ENCODE data around the gene MBOAT1. TPM values are rescaled to one million over a fixed set of nuclear protein-coding genes. Genes with fewer than 3 reads are reported as not detected.

Gene MBOAT1
- total RNA-seq, 2 experiments from 2014 or later = 25.5 to 27.1 TPM

DNA sequence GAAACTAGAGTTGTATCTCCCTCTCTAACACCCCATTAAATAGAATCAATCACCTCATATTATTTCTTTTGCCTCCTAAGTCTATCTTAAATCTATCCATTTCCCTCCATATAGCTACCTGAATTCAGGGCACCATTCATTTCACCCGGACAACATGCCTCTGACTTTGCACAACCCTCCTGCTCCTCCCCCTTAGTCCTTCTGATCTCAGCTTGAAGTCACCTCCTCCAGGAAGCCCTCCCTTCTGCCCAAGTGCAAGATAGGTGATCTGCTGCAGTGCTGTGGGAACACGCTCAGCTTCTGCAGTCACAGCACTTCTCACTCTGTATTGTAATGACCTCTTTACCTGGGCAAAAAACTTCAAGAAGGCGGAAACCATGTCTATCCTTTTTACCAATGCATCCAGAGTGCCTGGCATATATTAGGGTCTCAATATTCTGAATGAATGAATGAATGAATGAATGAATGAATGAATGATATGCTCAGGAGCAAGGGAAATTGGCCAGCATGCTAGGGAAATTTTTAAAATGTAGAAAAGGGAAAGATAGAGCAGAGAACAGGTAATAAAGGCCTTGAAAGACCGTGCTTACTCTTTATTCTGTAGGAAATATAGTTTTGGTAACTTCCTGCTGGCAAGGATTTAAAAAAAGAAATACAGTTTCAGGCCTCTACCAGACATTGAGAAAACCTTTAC, 41.7 kb downstream of the MBOAT1 start:
- no peak for DNase-seq
- Mint-ChIP-seq H3K4me3 (no peak overlapping the region), H3K27me3 (no peaks in the 10 kb centered on the region), H3K36me3 (ENCODE audit: low read depth) (peaks cover 26% of the 10 kb centered on the region), H3K9me3 (no peaks in the 10 kb centered on the region), H3K4me1 (peaks cover 34% of the 10 kb centered on the region), H3K27ac (no peak overlapping the region)
- POLR2A ChIA-PET = no interaction called here
- CTCF ChIA-PET = interaction anchor here (1.1 kb wide), 1 partner anchor 44 kb away, joined by 4 read pairs; no protein-coding TSS in a partner anchor

DNA sequence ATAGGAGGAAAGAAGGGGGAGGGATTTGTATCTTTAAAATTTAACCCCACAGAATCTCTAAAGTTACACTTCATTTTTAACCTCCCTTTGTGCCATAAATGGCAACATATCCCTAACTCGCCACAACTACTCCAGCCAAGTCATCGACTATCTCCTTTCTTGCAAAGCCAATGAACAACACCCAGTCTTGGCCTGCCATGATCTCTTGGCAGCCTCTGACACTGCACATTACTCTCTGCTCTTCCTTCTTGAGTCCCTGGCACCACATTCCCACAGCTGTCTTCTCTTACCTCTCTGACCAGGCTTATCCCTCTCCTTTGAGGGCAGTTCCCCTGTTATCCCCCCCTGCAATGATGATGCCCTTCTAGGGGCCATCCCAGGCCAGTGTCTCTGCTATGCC, 42.5 kb downstream of the MBOAT1 start:
- Mint-ChIP-seq H3K27me3 (no peaks in the 10 kb centered on the region), H3K4me3 (no peak overlapping the region), H3K4me1 (peaks cover 33% of the 10 kb centered on the region), H3K36me3 (ENCODE audit: low read depth) (peaks cover 27% of the 10 kb centered on the region), H3K27ac (no peak overlapping the region), H3K9me3 (no peaks in the 10 kb centered on the region)
- CTCF ChIA-PET = interaction anchor here (1.1 kb wide), 1 partner anchor 43 kb away, joined by 4 read pairs; no protein-coding TSS in a partner anchor
- no peak for DNase-seq
- POLR2A ChIA-PET = interaction anchor here (0.6 kb wide), 1 partner anchor 505 kb away, joined by 3 read pairs; no protein-coding TSS in a partner anchor

DNA sequence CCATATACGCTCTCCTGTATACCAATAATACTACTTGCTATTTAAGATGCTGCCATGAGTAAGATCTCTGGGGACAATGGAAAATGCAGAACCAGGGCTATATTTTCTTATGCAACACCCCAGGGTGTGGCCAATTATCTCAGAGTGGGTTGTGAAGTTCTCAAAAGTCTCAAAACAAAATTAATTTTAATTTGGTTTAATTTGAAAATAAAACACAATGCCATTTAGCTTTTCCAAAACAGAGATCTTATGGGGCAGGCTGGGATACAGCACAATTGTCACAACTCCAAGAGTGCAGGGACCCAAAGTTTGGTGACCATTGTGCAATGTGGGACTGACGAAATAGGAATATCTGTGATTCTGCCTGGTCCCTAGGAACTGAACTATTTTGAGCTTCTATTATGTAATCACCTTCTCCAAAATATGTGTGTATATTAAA, 43.1 kb downstream of the MBOAT1 start:
- DNase-seq = no peak
- Mint-ChIP-seq H3K9me3 (no peaks in the 10 kb centered on the region), H3K4me1 (peaks cover 27% of the 10 kb centered on the region), H3K4me3 (no peak overlapping the region), H3K27me3 (no peaks in the 10 kb centered on the region), H3K36me3 (ENCODE audit: low read depth) (peaks cover 30% of the 10 kb centered on the region), H3K27ac (no peak overlapping the region)
- POLR2A ChIA-PET = interaction anchor here (0.6 kb wide), 1 partner anchor 505 kb away, joined by 3 read pairs; no protein-coding TSS in a partner anchor
- CTCF ChIA-PET = no interaction called here

DNA sequence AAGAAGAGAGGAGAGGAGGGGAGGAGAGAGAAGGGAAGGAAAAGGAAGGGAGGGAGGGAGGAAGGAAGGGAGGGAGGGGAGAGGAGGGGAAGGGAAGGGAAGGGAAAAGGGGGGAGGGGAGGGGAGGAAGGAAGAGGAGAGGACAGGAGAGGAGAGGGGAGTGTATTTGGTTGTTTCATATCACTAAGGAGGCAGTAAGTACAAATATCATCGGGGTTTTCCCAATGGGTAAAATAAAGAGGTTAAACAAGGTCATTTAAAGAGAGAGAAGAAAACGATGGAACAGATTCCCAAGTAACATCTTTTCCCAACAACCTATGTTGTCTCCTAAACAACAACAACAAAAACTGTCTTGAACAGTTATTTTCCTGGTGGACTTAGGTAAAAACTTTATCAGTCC, 43.6 kb downstream of the MBOAT1 start:
- H3K27ac Mint-ChIP-seq = no peak overlapping the region
- DNase-seq = no peak
- no peak overlapping the region for H3K4me3 Mint-ChIP-seq
- H3K4me1 Mint-ChIP-seq = peaks cover 22% of the 10 kb centered on the region
- peaks cover 26% of the 10 kb centered on the region for H3K36me3 Mint-ChIP-seq (ENCODE audit: low read depth)
- ChIA-PET POLR2A (no interaction called here), CTCF (no interaction called here)
- H3K9me3 Mint-ChIP-seq = no peaks in the 10 kb centered on the region
- H3K27me3 Mint-ChIP-seq = no peaks in the 10 kb centered on the region

DNA sequence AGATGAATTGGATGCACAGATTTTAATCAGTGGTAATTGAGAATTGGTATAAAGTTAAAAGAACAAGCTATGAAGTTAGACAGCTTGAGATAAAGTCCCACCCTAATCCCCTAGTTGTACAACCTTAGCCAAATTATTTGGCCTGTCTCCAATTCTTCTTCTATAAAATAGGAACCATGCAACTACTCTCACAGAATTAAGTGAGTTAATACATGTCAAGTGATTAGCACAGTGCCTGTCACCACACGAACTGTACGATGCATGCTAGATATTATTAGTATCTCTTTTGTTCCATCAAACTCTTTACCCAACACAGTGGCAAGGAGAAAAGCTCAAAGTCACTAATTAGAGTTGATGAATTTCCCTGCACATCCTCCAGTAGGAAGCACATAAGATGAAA, 44.7 kb downstream of the MBOAT1 start:
- Mint-ChIP-seq H3K36me3 (ENCODE audit: low read depth) (peaks cover 21% of the 10 kb centered on the region), H3K4me1 (peaks cover 11% of the 10 kb centered on the region), H3K27ac (no peak overlapping the region), H3K9me3 (no peaks in the 10 kb centered on the region), H3K4me3 (no peak overlapping the region), H3K27me3 (no peaks in the 10 kb centered on the region)
- ChIA-PET CTCF (no interaction called here), POLR2A (no interaction called here)
- no peak for DNase-seq

DNA sequence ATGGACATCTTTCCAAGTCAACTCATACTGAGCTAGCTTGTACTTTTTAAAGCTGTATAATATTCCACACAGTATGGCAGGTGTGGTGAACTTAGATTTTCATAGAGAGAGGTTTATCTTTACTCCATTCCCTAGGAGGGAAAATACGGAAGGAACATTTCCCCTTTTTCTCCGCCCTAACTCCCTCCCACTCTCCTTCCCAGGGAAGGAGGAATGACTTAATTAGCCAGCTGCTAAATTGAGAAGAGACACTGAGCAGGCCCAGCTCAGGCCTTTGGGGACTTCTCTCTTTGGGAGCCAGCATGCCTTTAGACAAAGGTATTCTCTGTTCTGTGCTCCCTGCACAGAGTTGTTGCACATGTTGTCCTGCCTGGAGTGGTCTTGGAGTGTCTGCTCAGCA, 46.1 kb downstream of the MBOAT1 start:
- H3K27me3 Mint-ChIP-seq = no peaks in the 10 kb centered on the region
- H3K27ac Mint-ChIP-seq = no peak overlapping the region
- no peak for DNase-seq
- H3K9me3 Mint-ChIP-seq = no peaks in the 10 kb centered on the region
- ChIA-PET POLR2A (no interaction called here), CTCF (no interaction called here)
- no peak overlapping the region for H3K4me3 Mint-ChIP-seq
- peaks cover 15% of the 10 kb centered on the region for H3K36me3 Mint-ChIP-seq (ENCODE audit: low read depth)
- peaks cover 9% of the 10 kb centered on the region for H3K4me1 Mint-ChIP-seq

DNA sequence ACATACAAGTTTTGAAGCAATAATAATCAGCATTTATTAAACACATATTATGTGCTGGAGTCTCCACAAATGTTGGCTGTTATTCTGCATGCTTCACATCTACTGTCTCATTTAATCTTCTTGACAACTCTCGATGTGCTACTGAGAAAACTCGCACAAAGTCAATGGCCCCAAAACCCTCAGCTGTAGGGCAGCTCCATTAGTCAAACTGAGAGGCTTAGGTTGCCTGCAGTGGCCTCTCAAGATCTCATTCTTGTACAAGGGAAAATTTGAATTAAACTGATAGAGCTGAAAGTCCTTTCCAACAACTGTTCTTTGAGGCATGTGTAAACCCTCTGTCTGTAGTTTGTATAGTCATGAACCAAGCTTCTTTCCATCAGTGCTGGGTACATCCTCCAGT, 49.8 kb downstream of the MBOAT1 start:
- Mint-ChIP-seq H3K4me1 (no peaks in the 10 kb centered on the region), H3K27ac (no peak overlapping the region), H3K4me3 (no peak overlapping the region), H3K27me3 (no peaks in the 10 kb centered on the region), H3K9me3 (no peaks in the 10 kb centered on the region), H3K36me3 (ENCODE audit: low read depth) (peaks cover 15% of the 10 kb centered on the region)
- ChIA-PET POLR2A (no interaction called here), CTCF (no interaction called here)
- DNase-seq = no peak

DNA sequence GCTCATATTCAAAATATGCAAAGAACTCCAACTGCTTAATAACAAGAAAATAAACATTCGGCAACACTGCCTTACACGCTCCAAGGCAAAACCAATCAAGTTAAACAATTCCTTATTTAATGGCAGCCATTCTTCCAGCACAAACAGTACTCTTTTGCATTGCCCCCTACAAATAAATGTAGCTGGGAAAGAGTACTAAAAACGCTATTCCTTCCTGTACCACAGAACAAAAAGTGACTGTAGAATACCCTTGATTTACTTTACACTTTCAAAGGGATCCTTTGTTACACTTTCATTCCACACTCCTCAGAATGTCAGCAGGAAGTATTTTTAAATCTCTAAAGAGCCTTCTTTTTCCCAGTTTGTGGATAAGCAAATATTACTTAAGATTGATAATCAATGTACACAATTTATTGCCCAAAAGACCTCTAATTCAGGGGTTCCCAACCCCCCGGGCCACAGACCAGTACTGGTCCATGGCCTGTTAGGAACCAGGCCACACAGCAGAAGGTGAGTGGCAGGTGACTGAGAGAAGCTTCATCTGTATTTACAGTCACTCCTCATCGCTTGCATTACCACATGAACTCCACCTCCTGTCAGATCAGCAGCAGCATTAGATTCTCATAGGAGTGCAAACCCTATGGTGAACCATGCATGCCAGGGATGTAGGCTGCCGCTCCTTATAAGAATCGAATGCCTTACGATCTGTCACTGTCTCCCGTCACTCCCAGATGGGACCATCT, 51.6 kb downstream of the MBOAT1 start:
- no peaks in the 10 kb centered on the region for H3K27me3 Mint-ChIP-seq
- CTCF ChIA-PET = no interaction called here
- no peak overlapping the region for H3K27ac Mint-ChIP-seq

DNA sequence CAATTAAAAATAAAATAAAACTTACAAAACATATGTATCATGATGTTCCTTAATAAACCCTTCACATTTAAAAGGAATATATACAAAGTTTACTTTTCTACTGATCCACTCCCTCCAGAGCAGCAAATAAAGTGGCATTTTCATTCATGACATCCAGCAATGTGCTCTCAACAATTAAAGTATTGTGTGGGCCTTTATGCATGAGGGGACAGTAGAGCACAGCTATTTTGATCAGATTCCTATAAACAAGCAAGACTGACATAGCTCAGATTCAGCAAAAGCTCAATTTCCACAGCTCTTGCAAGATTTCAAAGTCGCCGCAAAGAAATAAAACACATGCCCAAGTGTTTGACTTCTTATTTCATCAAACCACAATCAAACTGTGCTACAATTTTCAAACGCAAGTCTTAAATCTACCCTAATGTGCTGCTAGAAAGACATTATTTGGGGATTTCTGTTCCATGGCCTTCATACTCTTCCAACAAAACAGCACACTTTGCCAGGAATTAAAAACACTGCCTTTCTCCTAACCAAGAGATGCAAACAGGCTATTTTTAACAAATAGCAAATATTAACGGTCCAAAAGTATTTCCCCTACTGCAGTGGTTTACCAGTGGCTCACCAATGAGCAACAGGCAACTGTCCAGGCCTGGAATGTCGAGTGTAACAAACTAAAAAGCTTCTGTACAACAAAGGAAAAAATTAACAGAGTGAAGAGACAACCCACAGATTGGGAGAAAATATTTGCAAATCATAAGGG, 52.3 kb downstream of the MBOAT1 start:
- ChIA-PET CTCF (no interaction called here), POLR2A (no interaction called here)
- no peaks in the 10 kb centered on the region for H3K9me3 Mint-ChIP-seq
- no peak for DNase-seq
- H3K27ac Mint-ChIP-seq = no peak overlapping the region
- no peak overlapping the region for H3K4me3 Mint-ChIP-seq
- H3K36me3 Mint-ChIP-seq (ENCODE audit: low read depth) = peaks cover 13% of the 10 kb centered on the region
- no peaks in the 10 kb centered on the region for H3K4me1 Mint-ChIP-seq
- H3K27me3 Mint-ChIP-seq = no peaks in the 10 kb centered on the region

More for the DNA sequence above, 51.6 kb downstream of the MBOAT1 start:
- H3K4me3 Mint-ChIP-seq = no peak overlapping the region
- H3K36me3 Mint-ChIP-seq (ENCODE audit: low read depth) = peaks cover 7% of the 10 kb centered on the region
- no peaks in the 10 kb centered on the region for H3K4me1 Mint-ChIP-seq
- H3K9me3 Mint-ChIP-seq = no peaks in the 10 kb centered on the region
- DNase-seq = no peak
- POLR2A ChIA-PET = no interaction called here

DNA sequence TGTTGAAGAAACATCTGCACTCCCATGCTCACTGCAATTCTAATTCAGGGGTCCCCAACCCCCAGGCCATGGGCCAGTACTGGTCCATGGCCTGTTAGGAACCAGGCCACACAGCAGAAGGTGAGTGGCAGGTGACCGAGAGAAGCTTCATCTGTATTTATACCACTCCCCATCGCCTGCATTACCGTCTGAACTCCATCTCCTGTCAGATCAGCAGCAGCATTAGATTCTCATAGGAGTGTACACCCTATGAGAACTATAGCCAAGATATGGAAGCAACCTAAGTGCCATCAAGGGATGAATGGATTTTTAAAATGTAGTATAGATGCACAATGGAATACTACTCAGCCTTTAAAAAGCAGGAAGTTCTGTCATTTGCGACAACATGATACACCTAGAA, 53.2 kb downstream of the MBOAT1 start:
- Mint-ChIP-seq H3K36me3 (ENCODE audit: low read depth) (peaks cover 9% of the 10 kb centered on the region), H3K9me3 (no peaks in the 10 kb centered on the region), H3K4me3 (no peak overlapping the region), H3K27ac (no peak overlapping the region), H3K4me1 (no peaks in the 10 kb centered on the region), H3K27me3 (no peaks in the 10 kb centered on the region)
- CTCF ChIA-PET = no interaction called here
- no peak for DNase-seq
- POLR2A ChIA-PET = no interaction called here

DNA sequence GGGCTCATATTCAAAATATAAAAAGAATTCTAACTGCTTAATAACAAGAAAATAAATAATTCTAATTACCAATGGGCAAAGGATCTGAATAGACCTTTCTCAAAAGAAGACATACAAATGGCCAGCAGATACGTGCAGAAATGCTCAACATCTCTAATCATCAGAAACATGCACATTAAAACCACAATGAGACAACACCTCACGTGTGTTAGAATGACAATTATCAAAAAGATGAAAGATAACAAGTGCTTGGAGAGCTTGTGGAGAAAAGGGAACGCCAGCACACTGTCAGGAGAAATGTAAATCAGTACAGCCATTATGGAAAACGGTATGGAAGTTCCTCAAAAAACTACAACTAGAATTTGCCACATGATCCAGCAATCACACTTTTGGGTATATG, 53.6 kb downstream of the MBOAT1 start:
- Mint-ChIP-seq H3K9me3 (no peaks in the 10 kb centered on the region), H3K4me1 (no peaks in the 10 kb centered on the region), H3K4me3 (no peak overlapping the region), H3K36me3 (ENCODE audit: low read depth) (peaks cover 9% of the 10 kb centered on the region), H3K27ac (no peak overlapping the region), H3K27me3 (no peaks in the 10 kb centered on the region)
- DNase-seq = no peak
- ChIA-PET CTCF (no interaction called here), POLR2A (no interaction called here)

DNA sequence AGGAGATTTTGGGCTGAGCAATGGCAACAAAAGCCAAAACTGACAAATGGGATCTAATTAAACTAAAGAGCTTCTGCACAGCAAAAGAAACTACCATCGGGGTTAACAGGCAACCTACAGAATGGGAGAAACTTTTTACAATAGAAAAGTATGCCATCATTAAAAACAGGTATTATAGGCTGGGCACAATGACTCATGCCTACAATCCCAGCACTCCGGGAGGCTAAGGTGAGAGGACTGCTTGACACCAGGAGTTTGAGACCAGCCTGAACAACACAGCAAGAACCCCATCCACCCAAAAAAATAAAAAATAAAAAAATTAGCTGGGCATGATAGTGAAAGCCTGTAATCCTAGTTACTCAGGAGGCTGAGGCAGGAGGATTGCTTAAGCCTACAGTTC, 55.4 kb downstream of the MBOAT1 start:
- CTCF ChIA-PET = interaction anchor here (2.2 kb wide), 1 partner anchor 30 kb away, joined by 10 read pairs; no protein-coding TSS in a partner anchor
- Mint-ChIP-seq H3K36me3 (ENCODE audit: low read depth) (peaks cover 9% of the 10 kb centered on the region), H3K27me3 (no peaks in the 10 kb centered on the region), H3K4me1 (no peaks in the 10 kb centered on the region), H3K4me3 (no peak overlapping the region), H3K9me3 (no peaks in the 10 kb centered on the region), H3K27ac (no peak overlapping the region)
- no peak for DNase-seq
- POLR2A ChIA-PET = no interaction called here

DNA sequence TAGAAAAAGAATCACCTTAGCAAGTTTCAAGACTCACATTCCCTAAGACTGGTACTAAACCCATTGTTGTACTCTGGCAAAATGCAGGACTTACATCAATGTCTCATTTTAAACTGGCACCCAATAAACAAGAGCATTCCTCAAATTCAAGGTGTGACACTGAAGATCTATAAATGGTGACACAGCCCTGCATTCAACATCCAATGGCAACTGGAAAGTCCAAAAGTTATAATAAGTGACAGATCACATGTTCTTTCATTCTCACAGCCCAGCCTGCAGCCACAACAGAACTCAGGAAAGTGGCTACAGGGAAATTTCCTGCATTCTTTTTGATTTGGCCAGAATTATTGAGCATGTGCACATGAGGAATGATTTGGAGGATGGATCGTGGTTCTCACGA, 57.5 kb downstream of the MBOAT1 start:
- H3K27ac Mint-ChIP-seq = no peak overlapping the region
- CTCF ChIA-PET = no interaction called here
- no peak overlapping the region for H3K4me3 Mint-ChIP-seq
- POLR2A ChIA-PET = no interaction called here
- H3K27me3 Mint-ChIP-seq = no peaks in the 10 kb centered on the region
- no peaks in the 10 kb centered on the region for H3K4me1 Mint-ChIP-seq
- H3K9me3 Mint-ChIP-seq = no peaks in the 10 kb centered on the region
- peaks cover 25% of the 10 kb centered on the region for H3K36me3 Mint-ChIP-seq (ENCODE audit: low read depth)
- DNase-seq = no peak
